Suppressor macrophage (primary cell): Measurements from ENCODE around the gene KCNH4.
"Not testable (repeated sequence)": the region's sequence is repeated elsewhere in the genome, so short reads cannot be mapped to it uniquely, and the experiment has no call there.

ENCODE experiments used
- DNase-seq, 4 experiments: peaks; one replicate each; pipeline ENCODE4 v3.0.0-alpha.2; 2020 to 2022

Gene KCNH4

GRCh38 chr17:42193969-42194899, 13.3 kb upstream of the KCNH4 start, which contains the start of gene GHDC:
Gene GHDC (minus strand): TSS chr17:42194494. CDS start chr17:42193581, 913 bp downstream.
- DNase-seq, result peak; percentile 85 to 92 (median 88)

GRCh38 chr17:42193216-42193968, 12.4 kb upstream of the KCNH4 start:
- DNase-seq, result peak in 1 of 4 experiments; percentile 30

DNA sequence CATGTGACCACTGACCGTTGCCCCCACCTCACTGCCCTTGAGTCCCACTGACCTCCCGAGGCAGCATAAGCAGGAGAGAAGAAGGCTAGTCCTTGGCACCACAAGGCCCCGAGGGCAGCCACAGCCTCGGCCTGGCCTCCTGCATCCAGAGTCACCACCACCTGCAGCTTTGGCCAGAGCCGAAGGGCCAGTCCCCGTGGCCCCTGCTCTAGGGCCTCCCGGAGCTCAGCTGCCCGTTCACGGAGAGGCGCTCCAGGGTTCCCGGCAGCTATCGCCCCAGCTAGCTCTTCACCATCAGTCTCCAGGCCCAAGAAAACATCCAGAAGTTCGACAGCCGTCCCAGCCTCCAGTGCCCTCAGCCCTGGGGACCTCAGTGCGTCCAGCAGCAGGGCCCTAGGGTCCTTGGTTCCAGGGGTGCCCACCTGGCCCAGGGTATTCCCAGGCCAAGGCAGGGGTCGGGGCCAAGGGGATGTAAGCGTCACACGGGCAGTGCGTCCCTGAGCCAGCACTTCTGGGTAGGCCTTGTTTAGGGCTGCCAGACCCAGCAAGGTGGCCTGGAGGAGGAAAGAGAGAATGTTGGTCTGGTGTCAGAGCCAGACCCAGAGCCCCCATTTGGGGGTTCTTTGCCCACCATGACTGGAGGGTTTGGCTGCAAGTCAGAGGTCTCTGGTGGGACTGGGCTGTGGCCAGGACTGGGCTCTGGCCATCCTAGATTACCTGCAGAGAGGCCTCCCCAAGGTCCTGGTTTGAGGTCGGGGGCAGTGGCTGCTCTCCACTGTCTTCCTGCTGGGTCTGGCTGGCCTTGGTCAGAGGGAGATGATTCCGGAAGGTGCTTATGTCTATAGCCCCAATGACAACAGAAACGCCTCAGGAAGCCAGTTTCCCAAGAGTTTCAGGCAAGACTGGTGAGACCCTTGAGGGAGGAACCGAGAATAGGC, 11.5 kb upstream of the KCNH4 start:
- DNase-seq, result no peak

DNA sequence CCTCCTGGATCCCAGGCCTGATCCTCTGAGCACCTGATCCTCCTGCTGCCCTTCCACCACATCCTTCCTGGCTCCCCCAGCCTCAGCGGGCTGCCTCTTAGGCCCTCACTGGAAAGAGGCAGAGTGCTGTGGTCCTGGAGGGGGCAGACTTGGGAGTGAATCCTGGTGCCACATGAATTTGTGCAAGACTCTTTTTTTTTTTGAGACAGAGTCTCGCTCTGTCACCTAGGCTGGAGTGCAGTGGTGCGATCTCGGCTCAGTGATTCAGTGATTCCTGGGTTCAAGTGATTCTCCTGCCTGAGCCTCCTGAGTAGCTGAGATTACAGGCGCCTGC, 10.3 kb upstream of the KCNH4 start:
- DNase-seq, result no peak

DNA sequence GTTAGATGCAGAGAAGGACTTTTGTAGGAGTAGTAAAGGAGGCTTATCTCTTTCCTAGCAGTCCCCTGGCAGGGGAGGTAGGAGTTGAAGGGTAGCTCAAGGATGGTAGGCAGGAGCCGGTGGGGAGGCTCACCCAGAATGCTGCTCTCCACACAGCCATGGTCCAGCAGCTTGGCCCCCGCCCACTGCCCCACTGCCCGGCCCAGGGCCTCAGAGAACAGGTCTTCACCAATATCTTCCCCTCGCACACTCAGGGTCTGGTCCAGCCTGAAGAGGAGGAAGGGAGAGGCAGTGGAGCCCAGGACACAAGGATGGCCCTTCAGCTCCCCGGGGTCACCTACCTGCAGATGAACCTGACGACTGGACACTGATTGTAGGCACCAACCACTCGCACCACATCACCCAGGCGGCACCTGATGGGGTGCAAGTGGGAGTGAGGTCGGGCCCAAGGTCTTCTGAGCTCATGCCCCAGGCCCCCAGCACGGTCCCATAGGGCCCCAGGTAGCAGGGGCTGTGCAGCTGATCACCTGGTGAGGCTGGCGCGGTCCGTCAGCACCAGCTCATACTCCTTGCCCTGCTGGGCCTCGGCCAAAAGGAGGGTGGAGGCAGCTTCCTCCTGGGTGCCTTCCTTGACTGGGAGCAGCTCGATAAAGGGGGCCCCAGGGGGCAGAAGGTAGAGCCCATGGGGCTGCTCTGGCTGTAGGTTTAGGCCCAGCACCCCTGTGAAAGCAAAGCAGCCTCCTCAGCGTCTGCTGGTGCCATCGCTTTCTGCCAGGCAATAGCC, 9.7 kb upstream of the KCNH4 start:
- no peak for DNase-seq

- DNase-seq, result no peak
These were observed 8.7 kb upstream of the KCNH4 start for GRCh38 chr17:42189651-42189965.

DNA sequence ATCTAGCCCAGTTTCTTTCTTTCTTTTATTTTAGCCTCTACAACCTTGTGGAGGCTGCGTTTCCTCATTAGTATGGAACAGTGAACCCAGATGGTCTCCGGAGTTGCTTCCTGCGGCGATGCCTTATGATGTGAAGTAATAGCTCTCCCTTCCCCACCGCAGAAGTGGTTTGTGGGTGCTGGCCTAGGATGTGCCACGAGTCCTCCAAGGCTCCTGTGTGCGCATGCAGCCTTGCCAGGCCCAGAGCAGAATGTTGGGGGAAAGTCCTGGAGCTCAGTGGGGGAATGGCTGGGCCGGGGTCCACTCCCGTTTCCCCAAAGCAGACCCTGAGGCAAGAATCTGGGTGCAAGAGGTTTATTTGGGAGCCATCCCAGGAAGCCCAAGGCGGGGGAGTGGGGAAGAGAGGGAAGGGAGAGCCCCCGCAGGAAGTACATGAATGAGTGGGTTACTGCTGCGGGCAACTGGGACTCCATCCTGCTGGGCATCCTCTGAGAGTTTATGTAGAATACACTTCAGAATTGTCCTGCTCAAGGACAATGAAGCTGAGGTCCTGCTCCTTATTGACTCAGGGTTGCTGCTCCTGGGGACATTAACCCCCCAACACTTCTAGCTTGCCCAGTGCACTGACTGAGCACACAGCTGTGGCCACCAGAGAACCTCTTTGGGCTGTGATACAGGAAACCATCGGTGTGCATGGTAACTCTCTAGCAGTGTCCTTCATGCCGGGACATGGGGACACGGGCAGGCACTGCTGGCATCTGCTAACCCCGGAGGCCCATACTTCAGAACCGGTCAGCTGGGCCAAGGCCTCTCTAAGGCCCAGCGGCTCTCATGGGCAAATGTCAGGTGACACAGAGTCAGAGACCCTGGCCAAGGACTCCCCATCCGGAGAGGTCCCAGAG, 8.1 kb upstream of the KCNH4 start:
- peak; percentile 87 to 92 (median 90) for DNase-seq

GRCh38 chr17:42187833-42188232, 6.9 kb upstream of the KCNH4 start:
- DNase-seq, result no peak

DNA sequence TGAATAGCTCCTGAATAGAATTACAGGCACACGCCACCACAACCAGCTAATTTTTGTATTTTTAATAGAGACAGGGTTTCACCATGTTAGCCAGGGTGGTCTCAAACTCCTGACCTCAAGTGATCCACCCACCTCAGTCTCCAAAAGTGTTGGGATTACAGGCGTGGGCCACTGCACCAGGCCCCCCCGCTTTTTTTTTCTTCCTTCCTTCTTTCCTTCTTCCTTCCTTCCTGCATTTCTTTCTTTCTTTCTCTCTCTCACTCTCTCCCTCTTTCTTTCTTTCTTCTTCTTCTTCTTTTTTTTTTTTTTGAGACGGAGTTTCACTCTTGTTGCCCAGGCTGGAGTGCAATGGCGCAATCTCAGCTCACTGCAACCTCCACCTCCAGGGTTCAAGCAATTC, 5.2 kb upstream of the KCNH4 start:
- DNase-seq, result not testable (repeated sequence)

- no peak for DNase-seq
These were observed 4.6 kb upstream of the KCNH4 start for GRCh38 chr17:42185621-42185930.

GRCh38 chr17:42184713-42185620, 4.0 kb upstream of the KCNH4 start, which contains the start of gene HCRT:
Gene HCRT (minus strand): TSS chr17:42185452. CDS start chr17:42185365, 87 bp downstream.
- peak; percentile 66 to 83 (median 79) for DNase-seq

- peak; percentile 89 to 95 (median 92) for DNase-seq
These were observed 3.1 kb upstream of the KCNH4 start for GRCh38 chr17:42183741-42184711.

- DNase-seq, result peak; percentile 77 to 89 (median 82)
These were observed 2.2 kb upstream of the KCNH4 start for GRCh38 chr17:42182927-42183734.

DNA sequence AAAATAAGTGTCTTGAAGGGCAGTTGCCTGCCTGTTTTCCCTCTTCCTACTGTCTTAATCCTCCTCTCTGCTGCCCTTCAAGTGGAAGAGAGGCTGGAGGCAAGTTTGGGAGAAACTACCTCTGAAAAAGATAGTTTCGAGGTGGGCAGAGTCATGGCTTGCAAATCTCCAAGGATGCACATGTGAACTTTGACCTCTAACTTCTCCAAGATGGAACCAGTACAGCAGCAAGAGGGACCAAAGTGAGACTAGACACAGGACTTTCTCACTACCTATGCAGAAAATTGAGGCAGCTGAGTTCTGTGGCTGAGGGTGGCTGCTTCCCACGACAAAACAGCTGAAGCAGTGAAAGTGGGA, 887 bp upstream of the KCNH4 start:
- DNase-seq, result no peak

DNA sequence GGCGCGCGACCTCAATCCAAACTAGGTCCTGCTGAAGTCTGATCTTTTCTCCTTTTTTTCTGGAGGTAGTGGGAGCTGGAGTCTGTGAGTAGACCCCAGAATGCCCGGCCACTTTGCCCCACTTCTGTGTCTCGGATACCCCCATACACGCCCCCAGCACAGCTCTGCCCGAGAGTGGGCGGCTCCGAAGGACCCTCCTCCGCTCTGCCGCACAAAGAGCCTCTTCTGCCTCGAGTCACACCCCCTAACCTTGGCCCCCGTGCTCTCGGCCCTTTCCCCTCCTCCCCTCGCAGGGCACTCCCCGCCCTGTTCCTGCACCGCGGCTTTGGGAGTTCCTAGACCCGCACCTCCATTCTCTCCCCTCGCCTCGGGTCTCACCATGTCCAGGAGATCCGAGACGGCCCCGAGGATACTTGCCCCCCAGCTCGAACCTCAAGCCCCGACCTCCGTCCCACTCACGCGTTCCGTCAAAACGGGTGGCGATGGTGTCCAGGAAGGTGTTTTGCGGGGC, 476 bp downstream of the KCNH4 start:
- DNase-seq, result no peak

DNA sequence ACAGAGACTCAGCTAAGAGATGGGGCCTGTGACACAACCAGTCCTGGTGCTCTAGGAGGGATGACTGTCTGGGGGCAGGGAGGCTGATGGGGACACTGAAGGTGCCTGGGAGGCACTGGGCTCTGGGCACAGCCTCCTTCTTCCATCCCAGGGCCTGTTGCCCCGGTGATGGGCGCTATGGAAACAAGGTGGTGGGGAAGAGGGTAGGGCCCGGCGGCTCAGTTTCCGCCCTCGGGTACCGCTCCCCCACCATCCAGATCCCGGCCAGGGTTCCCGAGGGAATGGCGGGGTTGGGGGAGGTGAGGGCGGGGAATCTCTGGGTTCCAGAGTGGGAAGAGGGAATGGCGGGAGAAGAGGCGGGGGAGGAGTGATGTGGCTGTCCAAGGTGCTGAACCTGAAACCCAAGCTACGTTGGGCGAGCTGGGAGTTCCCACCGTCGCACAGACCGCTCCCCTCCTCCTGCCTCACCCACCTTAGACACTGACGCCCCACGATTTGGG, 981 bp downstream of the KCNH4 start:
- peak in 3 of 4 experiments; percentile 24 to 63 (median 50) for DNase-seq

DNA sequence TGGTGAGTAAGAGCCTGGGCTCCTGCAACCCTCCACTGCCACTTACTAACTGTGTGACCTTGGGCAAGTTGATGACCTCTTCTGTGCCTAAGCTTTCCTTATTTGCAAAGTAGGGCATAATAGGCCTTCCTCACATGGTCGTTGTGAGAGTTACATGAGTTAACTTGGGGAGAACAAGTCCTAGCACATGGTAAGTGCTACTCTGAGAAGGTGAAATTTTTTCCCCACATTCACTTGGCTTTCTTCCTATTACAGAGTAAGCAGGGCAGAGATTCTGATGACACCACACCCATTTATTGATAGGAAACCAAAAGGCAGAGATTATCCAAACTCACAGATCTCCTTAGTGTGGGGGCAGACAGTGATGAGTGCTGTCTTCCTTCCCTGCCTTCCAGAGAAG, 1.6 kb downstream of the KCNH4 start:
- DNase-seq, result peak in 3 of 4 experiments; percentile 29 to 53 (median 32)
